ENCODE data around the gene RANBP3L. TPM values are rescaled to one million over a fixed set of nuclear protein-coding genes. Genes with fewer than 3 reads are reported as not detected.

Gene RANBP3L
- total RNA-seq, 2 experiments from 2014 or later, result not detected

DNA sequence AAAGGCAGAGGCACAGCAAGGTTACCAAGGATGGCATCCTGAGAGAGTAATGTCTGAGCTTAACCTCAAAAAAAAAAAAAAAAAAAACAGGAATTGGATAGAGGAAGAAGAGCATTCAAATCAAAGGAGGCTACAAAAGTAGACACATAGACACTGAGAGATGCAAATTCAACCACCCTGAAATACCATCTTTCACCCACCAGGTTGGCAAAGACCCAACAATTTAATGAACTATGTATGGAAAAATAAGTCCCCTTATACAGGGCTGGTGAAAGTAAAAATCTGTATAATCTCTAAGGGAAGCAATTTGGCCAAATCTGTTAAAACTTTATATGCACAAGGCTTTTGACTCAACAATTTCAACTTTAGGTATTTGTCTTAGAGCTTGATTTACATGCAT lies 64.9 kb downstream of the RANBP3L start:
- CTCF ChIA-PET, result interaction anchor here (0.9 to 1.1 kb wide), 3 partner anchors 8 to 28 kb away, joined by 3 read pairs; no protein-coding TSS in a partner anchor
- no peak for DNase-seq
- Mint-ChIP-seq H3K9me3 (no peaks in the 10 kb centered on the region), H3K27me3 (no peaks in the 10 kb centered on the region), H3K36me3 (ENCODE audit: low read depth) (no peaks in the 10 kb centered on the region), H3K4me3 (no peak overlapping the region), H3K27ac (no peak overlapping the region), H3K4me1 (ENCODE audit: low read depth) (peaks cover 29% of the 10 kb centered on the region)
- no peak for TF ChIP-seq CTCF (IDR thresholded peaks at IDR 0.05)
- intact Hi-C loops (cut with micrococcal nuclease), result no loop called here
- no peak for ATAC-seq
- POLR2A ChIA-PET, result no interaction called here

- H3K4me3 Mint-ChIP-seq, result no peak overlapping the region
- H3K27me3 Mint-ChIP-seq, result no peaks in the 10 kb centered on the region
- H3K4me1 Mint-ChIP-seq (ENCODE audit: low read depth), result peaks cover 6% of the 10 kb centered on the region
- ATAC-seq (no peak), DNase-seq (no peak)
- ChIA-PET CTCF (no interaction called here), POLR2A (no interaction called here)
- no peak for TF ChIP-seq CTCF (IDR thresholded peaks at IDR 0.05)
- no peak overlapping the region for H3K27ac Mint-ChIP-seq
- H3K36me3 Mint-ChIP-seq (ENCODE audit: low read depth), result no peaks in the 10 kb centered on the region
- intact Hi-C loops (cut with micrococcal nuclease), result no loop called here
- no peaks in the 10 kb centered on the region for H3K9me3 Mint-ChIP-seq
Measured at GRCh38 chr5:36232533-36232932, 69.2 kb downstream of the RANBP3L start.

- Mint-ChIP-seq H3K4me1 (ENCODE audit: low read depth) (no peaks in the 10 kb centered on the region), H3K27ac (no peak overlapping the region), H3K36me3 (ENCODE audit: low read depth) (no peaks in the 10 kb centered on the region), H3K4me3 (no peak overlapping the region), H3K9me3 (no peaks in the 10 kb centered on the region), H3K27me3 (no peaks in the 10 kb centered on the region)
- POLR2A ChIA-PET, result no interaction called here
- CTCF ChIA-PET, result interaction anchor here (0.6 to 3.1 kb wide), 2 partner anchors 11 to 167 kb away, joined by 3 to 12 read pairs; partner anchors contain the start of gene NADK2
- intact Hi-C loops (cut with micrococcal nuclease), result no loop called here
- DNase-seq (no peak), ATAC-seq (no peak)
- no peak for TF ChIP-seq CTCF (IDR thresholded peaks at IDR 0.05)
Measured at GRCh38 chr5:36230151-36230790, 71.4 kb downstream of the RANBP3L start.

DNA sequence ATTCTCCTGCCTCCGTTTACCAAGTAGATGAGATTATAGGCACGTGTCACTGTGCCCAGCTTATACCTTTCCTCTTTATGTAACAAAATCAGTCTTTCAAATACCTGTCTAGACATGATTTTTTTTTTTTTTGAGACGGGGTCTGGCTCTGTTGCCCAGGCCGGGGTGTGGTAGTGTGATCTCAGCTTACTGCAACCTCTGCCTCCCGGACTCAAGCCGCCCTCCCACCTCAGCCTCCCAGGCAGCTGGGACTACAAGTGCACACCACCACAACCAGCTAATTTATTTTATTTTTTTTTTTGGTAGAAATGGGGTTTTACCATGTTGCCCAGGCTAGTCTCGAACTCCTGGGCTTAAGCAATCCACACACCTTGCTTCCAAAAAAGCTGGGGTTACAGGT lies 73.2 kb downstream of the RANBP3L start:
- DNase-seq (no peak), ATAC-seq (no peak)
- H3K36me3 Mint-ChIP-seq (ENCODE audit: low read depth), result peaks cover 4% of the 10 kb centered on the region
- ChIA-PET POLR2A (no interaction called here), CTCF (interaction anchor here (1.0 to 3.1 kb wide), 2 partner anchors 9 to 13 kb away, joined by 3 to 12 read pairs; partner anchors contain the start of gene NADK2)
- no peaks in the 10 kb centered on the region for H3K27me3 Mint-ChIP-seq
- H3K9me3 Mint-ChIP-seq, result no peaks in the 10 kb centered on the region
- H3K27ac Mint-ChIP-seq, result no peak overlapping the region
- H3K4me1 Mint-ChIP-seq (ENCODE audit: low read depth), result no peaks in the 10 kb centered on the region
- intact Hi-C loops (cut with micrococcal nuclease), result no loop called here
- H3K4me3 Mint-ChIP-seq, result no peak overlapping the region
- no peak for TF ChIP-seq CTCF (IDR thresholded peaks at IDR 0.05)

DNA sequence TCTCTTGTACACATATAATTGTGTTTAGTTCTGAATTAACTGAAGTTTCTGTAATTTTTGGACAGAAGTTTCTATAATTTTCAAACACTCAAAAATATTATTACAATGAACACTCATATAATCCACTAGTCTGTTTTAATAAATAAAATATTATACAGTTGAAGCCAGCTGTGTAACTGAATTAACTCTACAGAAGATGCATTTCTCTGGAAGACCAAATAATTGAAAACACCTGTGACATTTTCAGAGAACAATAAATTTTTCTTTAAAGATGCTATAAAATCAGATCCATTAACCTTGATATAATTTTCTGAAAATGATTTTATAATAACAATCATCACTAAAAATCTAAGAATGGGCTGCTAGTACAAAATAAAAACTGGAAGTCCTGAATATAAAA lies 74.7 kb downstream of the RANBP3L start:
- ATAC-seq (no peak), DNase-seq (no peak)
- no peaks in the 10 kb centered on the region for H3K27me3 Mint-ChIP-seq
- no peak for TF ChIP-seq CTCF (IDR thresholded peaks at IDR 0.05)
- H3K4me1 Mint-ChIP-seq (ENCODE audit: low read depth), result no peaks in the 10 kb centered on the region
- peaks cover 4% of the 10 kb centered on the region for H3K36me3 Mint-ChIP-seq (ENCODE audit: low read depth)
- intact Hi-C loops (cut with micrococcal nuclease), result no loop called here
- POLR2A ChIA-PET, result no interaction called here
- CTCF ChIA-PET, result interaction anchor here (0.9 kb wide), 1 partner anchor 11 kb away, joined by 3 read pairs; no protein-coding TSS in a partner anchor
- H3K4me3 Mint-ChIP-seq, result no peak overlapping the region
- no peaks in the 10 kb centered on the region for H3K9me3 Mint-ChIP-seq
- H3K27ac Mint-ChIP-seq, result no peak overlapping the region

All from activated CD8-positive, alpha-beta T cell treated with anti-CD3 and anti-CD28 coated beads for 36 hours (primary cell).